ENCODE results near the gene CCNL2. TPM values are rescaled to one million over a fixed set of nuclear protein-coding genes. Genes with fewer than 3 reads are reported as not detected.

CCNL2 gene
- total and polyA plus RNA-seq, 2 of the 13 experiments (the other 11 are each of a cell fraction or from before 2014, with no cell fraction given), result 105 to 340 TPM

DNA sequence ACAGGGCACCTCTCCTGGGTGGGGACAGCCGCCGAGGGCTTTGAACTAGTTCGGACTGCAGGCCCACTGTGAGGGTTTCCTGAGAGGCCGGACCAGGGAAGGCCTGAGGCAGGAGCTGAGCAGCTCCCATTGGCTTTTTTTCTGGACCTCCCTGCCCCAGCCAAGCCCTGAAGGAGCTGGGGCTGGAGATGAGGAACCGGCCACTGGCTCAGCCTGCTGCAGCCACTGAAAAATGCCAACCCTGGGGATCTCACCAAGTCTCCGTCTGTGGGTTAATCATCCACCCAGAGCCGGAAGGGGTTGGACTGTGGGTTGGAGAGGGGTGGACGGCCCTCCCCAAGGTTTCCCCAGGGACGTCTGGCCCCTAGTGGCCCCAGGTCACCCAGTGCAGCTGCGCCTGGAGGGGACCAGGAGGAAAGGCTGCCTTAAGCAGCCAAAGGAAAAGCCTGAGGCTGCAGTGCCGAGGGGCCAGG is 38.8 kb upstream of the CCNL2 start (continued):
- TF ChIP-seq, protein P1, sequence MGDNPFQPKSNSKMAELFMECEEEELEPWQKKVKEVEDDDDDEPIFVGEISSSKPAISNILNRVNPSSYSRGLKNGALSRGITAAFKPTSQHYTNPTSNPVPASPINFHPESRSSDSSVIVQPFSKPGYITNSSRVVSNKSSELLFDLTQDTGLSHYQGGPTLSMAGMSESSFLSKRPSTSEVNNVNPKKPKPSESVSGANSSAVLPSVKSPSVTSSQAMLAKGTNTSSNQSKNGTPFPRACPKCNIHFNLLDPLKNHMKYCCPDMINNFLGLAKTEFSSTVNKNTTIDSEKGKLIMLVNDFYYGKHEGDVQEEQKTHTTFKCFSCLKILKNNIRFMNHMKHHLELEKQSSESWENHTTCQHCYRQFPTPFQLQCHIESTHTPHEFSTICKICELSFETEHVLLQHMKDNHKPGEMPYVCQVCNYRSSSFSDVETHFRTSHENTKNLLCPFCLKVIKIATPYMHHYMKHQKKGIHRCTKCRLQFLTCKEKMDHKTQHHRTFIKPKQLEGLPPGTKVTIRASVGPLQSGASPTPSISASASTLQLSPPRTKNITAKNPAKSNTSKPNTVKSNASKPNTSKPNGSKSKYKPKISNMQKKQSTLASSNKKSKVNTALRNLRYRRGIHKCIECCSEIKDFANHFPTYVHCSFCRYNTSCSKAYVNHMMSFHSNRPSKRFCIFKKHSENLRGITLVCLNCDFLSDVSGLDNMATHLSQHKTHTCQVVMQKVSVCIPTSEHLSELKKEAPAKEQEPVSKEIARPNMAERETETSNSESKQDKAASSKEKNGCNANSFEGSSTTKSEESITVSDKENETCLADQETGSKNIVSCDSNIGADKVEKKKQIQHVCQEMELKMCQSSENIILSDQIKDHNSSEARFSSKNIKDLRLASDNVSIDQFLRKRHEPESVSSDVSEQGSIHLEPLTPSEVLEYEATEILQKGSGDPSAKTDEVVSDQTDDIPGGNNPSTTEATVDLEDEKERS (CRISPR knock-in tag; IDR thresholded peaks at IDR 0.05), result no peak
- TF ChIP-seq SP5 (CRISPR knock-in tag; IDR thresholded peaks at IDR 0.05; ENCODE audit: borderline replicate concordance, low read depth) (peak; percentile 88), FOXK1 (CRISPR knock-in tag; IDR thresholded peaks at IDR 0.05; ENCODE audit: borderline replicate concordance, low read depth) (no peak; the same call in 1 of the 2 replicates), ZNF570 (CRISPR knock-in tag; IDR thresholded peaks at IDR 0.05; ENCODE audit: borderline replicate concordance) (no peak), ATF1 (CRISPR knock-in tag; IDR thresholded peaks at IDR 0.05) (no peak), KAT7 (CRISPR knock-in tag; IDR thresholded peaks at IDR 0.05; ENCODE audit: borderline replicate concordance) (no peak), ZNF530 (CRISPR knock-in tag; IDR thresholded peaks at IDR 0.05; ENCODE audit: low read depth) (no peak), ELF3 (CRISPR knock-in tag; IDR thresholded peaks at IDR 0.05) (peak; percentile 71), BORCS8-MEF2B (CRISPR knock-in tag; IDR thresholded peaks at IDR 0.05) (no peak), KLF15 (CRISPR knock-in tag; IDR thresholded peaks at IDR 0.05; ENCODE audit: borderline replicate concordance) (no peak), ZNF160 (CRISPR knock-in tag; IDR thresholded peaks at IDR 0.05) (no peak), SETDB1 (CRISPR knock-in tag; IDR thresholded peaks at IDR 0.05; ENCODE audit: borderline replicate concordance) (no peak), NR3C1 (CRISPR knock-in tag; IDR thresholded peaks at IDR 0.05) (no peak), SMYD3 (CRISPR knock-in tag; IDR thresholded peaks at IDR 0.05) (no peak)
- TF ChIP-seq, protein P2, sequence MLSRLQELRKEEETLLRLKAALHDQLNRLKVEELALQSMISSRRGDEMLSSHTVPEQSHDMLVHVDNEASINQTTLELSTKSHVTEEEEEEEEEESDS (CRISPR knock-in tag; IDR thresholded peaks at IDR 0.05; ENCODE audit: borderline replicate concordance), result no peak
- TF ChIP-seq, protein P3, sequence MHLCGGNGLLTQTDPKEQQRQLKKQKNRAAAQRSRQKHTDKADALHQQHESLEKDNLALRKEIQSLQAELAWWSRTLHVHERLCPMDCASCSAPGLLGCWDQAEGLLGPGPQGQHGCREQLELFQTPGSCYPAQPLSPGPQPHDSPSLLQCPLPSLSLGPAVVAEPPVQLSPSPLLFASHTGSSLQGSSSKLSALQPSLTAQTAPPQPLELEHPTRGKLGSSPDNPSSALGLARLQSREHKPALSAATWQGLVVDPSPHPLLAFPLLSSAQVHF (CRISPR knock-in tag; IDR thresholded peaks at IDR 0.05), result no peak
- TF ChIP-seq, protein P4, sequence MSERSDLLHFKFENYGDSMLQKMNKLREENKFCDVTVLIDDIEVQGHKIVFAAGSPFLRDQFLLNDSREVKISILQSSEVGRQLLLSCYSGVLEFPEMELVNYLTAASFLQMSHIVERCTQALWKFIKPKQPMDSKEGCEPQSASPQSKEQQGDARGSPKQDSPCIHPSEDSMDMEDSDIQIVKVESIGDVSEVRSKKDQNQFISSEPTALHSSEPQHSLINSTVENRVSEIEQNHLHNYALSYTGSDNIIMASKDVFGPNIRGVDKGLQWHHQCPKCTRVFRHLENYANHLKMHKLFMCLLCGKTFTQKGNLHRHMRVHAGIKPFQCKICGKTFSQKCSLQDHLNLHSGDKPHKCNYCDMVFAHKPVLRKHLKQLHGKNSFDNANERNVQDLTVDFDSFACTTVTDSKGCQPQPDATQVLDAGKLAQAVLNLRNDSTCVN (CRISPR knock-in tag; IDR thresholded peaks at IDR 0.05; ENCODE audit: borderline replicate concordance), result no peak
- TF ChIP-seq, protein P5, sequence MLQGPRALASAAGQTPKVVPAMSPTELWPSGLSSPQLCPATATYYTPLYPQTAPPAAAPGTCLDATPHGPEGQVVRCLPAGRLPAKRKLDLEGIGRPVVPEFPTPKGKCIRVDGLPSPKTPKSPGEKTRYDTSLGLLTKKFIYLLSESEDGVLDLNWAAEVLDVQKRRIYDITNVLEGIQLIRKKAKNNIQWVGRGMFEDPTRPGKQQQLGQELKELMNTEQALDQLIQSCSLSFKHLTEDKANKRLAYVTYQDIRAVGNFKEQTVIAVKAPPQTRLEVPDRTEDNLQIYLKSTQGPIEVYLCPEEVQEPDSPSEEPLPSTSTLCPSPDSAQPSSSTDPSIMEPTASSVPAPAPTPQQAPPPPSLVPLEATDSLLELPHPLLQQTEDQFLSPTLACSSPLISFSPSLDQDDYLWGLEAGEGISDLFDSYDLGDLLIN (CRISPR knock-in tag; IDR thresholded peaks at IDR 0.05; ENCODE audit: borderline replicate concordance), result no peak
- TF ChIP-seq, protein P6, sequence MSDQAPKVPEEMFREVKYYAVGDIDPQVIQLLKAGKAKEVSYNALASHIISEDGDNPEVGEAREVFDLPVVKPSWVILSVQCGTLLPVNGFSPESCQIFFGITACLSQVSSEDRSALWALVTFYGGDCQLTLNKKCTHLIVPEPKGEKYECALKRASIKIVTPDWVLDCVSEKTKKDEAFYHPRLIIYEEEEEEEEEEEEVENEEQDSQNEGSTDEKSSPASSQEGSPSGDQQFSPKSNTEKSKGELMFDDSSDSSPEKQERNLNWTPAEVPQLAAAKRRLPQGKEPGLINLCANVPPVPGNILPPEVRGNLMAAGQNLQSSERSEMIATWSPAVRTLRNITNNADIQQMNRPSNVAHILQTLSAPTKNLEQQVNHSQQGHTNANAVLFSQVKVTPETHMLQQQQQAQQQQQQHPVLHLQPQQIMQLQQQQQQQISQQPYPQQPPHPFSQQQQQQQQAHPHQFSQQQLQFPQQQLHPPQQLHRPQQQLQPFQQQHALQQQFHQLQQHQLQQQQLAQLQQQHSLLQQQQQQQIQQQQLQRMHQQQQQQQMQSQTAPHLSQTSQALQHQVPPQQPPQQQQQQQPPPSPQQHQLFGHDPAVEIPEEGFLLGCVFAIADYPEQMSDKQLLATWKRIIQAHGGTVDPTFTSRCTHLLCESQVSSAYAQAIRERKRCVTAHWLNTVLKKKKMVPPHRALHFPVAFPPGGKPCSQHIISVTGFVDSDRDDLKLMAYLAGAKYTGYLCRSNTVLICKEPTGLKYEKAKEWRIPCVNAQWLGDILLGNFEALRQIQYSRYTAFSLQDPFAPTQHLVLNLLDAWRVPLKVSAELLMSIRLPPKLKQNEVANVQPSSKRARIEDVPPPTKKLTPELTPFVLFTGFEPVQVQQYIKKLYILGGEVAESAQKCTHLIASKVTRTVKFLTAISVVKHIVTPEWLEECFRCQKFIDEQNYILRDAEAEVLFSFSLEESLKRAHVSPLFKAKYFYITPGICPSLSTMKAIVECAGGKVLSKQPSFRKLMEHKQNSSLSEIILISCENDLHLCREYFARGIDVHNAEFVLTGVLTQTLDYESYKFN (CRISPR knock-in tag; conservative IDR thresholded peaks at IDR 0.05), result peak; percentile 64
- TF ChIP-seq, protein P7, sequence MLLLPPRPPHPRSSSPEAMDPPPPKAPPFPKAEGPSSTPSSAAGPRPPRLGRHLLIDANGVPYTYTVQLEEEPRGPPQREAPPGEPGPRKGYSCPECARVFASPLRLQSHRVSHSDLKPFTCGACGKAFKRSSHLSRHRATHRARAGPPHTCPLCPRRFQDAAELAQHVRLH (CRISPR knock-in tag; IDR thresholded peaks at IDR 0.05; ENCODE audit: borderline replicate concordance, low read depth), result no peak; the same call in 1 of the 2 replicates
